Activated CD8-positive, alpha-beta memory T cell treated with anti-CD3 and anti-CD28 coated beads for 36 hours (primary cell): ENCODE results near the gene C6orf163. TPM values are rescaled to one million over a fixed set of nuclear protein-coding genes. Genes with fewer than 3 reads are reported as not detected.

ENCODE experiments used
- CTCF ChIA-PET: fragments of 350-600 bp; sonication (Branson Sonifier 250); formaldehyde crosslinking; loops from one replicate; lab custom pipeline; 2021; ENCODE audit warnings: antibody characterized with exemption; lab: Charles Lee
- POLR2A ChIA-PET: fragments of 350-600 bp; sonication (Branson Sonifier 250); formaldehyde crosslinking; loops from one replicate; lab custom pipeline; 2021; ENCODE audit warnings: antibody characterized with exemption; lab: Charles Lee
- total RNA-seq, 2 experiments: library from RNA; stranded (reverse); gene quantifications; one replicate each; pipeline ENCODE4 v1.2.3, GENCODE V29; 2021

Gene C6orf163
- total RNA-seq, 2 experiments from 2014 or later: 0.95 to 1.4 TPM

DNA sequence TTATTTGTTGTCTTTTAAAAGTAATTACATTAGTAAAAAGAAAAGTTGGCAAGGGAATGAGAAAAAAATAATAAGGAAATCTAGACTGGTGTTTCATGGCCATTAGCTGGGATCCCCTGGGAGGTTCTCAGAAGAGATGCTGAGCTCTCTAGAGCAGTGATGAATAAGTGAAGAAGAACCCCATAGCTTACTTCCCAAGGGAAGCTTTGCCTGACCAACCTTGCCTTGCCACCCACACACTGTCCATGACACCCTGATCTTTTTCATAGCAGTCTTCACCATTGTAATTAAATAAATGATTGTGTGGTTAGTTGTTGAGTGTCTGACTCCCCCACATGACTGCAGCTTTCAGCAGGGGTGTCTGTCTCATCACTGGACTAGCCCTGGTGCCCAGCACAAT, 5.9 kb downstream of the C6orf163 start:
- ChIA-PET CTCF (no interaction called here), POLR2A (no interaction called here)

- CTCF ChIA-PET: no interaction called here
- POLR2A ChIA-PET: no interaction called here
Observed at GRCh38 chr6:87351583-87351982, 7.0 kb downstream of the C6orf163 start.

DNA sequence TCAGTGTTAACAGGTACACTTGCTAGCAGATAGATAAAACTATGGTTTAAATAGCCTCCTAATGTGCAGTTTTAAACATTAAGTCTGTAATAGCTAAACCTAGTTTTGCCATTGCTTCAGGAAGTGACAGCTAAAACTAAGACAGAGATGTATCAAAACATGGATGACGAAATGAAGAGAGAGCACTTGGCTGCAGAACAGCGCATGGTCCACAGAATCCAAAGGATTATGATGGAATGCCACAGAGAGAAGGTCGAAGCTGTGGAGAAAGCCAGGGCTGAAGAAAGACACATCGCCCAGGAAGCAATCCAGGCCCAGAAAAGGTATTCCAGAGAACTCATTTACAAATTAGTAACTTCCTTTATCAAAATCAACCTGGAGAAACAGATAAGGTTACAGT, 11.6 kb downstream of the C6orf163 start:
- ChIA-PET CTCF (no interaction called here), POLR2A (no interaction called here)

GRCh38 chr6:87357479-87358196, 13.0 kb downstream of the C6orf163 start:
- ChIA-PET CTCF (no interaction called here), POLR2A (no interaction called here)

- ChIA-PET CTCF (no interaction called here), POLR2A (no interaction called here)
Observed at GRCh38 chr6:87364602-87365252, 20.1 kb downstream of the C6orf163 start.

- CTCF ChIA-PET: interaction anchor here (0.8 kb wide), 1 partner anchor 27 kb away, joined by 3 read pairs; no protein-coding TSS in a partner anchor
Observed at GRCh38 chr6:87366072-87366827, 21.6 kb downstream of the C6orf163 start.

DNA sequence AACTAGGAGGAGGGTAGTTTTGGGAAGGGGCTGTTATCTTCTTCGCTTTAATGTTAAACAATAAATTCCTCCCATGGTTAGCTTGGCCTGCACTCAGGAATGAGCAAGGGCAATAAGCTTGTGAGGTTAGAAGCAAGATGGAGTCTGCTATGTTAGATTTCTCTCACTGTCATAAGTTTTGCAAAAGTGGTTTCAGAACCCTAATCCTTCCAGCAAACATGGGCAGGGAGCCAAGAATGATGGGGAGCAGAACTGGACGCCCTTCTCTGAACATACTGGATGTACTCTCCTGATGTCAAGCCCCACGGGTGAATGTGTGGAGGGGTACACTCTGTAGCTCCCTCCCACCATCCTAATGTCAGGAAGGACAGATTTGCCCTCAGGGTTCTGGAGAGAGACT, 22.3 kb downstream of the C6orf163 start:
- POLR2A ChIA-PET: no interaction called here
- CTCF ChIA-PET: interaction anchor here (0.8 kb wide), 1 partner anchor 26 kb away, joined by 3 read pairs; no protein-coding TSS in a partner anchor

More at GRCh38 chr6:87366072-87366827, 21.6 kb downstream of the C6orf163 start:
- POLR2A ChIA-PET: no interaction called here

DNA sequence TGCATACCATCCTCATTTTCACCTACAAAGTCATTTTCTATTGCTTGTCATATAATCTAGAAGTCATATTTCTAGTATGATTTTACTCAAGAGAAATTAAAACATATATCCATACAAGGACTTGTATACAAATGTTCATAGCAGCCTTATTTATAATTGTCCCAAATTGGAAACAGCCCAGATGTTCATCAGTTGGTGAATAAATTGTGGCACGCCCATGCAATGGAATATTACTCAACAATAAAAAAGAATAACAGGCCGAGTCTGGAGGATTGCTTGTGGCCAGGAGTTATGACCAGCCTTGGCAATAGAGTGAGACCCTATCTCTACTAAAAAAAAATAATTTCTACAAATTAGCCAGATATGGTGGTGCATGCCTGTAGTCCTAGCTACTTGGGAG, 28.8 kb downstream of the C6orf163 start:
- ChIA-PET POLR2A (interaction anchor here (0.6 kb wide), 1 partner anchor 28 kb away, joined by 3 read pairs; no protein-coding TSS in a partner anchor), CTCF (interaction anchor here (1.4 kb wide), 1 partner anchor 20 kb away, joined by 3 read pairs; no protein-coding TSS in a partner anchor)

GRCh38 chr6:87375315-87375714, 30.7 kb downstream of the C6orf163 start:
- POLR2A ChIA-PET: no interaction called here
- CTCF ChIA-PET: no interaction called here

- CTCF ChIA-PET: no interaction called here
- POLR2A ChIA-PET: no interaction called here
Observed at GRCh38 chr6:87376643-87377042, 32.0 kb downstream of the C6orf163 start.

DNA sequence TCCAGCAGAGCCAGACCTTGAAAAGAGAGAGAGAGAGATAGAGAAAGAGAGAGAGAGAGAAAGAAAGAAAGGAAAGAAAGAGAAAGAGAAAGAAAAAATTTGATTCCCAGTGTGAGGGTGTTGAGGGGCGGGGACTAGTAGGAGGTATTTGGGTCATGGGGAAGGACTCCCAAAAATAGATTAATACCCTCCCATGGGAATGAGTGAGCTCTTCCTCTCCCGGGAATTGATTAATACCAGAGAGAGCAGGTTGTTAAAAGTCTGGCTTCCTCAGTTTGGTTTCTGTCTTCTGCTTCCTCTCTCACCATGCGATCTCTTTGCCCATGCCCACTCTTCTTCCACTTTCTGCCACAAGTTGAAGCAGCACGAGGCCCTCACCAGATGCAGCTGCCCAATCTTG, 34.3 kb downstream of the C6orf163 start:
- ChIA-PET CTCF (no interaction called here), POLR2A (no interaction called here)

DNA sequence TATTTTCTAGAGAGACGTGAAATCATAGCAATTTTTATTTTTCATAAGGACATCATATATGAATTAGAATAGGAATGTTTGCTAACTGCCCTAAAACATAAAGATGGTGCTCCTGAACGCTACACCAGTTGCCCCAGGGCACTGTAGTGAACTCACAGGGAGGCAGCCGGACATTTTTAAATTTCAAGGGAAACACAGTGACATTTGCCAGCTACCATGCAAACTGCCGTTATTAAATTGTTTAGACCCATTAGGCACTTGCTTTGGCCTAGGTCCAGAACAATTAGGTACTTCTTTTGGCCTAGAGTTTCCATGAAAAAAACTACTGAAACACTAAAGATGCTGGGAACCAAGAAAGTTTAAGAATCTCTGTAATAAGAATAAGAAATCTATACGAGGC, 38.2 kb downstream of the C6orf163 start:
- ChIA-PET POLR2A (no interaction called here), CTCF (no interaction called here)

DNA sequence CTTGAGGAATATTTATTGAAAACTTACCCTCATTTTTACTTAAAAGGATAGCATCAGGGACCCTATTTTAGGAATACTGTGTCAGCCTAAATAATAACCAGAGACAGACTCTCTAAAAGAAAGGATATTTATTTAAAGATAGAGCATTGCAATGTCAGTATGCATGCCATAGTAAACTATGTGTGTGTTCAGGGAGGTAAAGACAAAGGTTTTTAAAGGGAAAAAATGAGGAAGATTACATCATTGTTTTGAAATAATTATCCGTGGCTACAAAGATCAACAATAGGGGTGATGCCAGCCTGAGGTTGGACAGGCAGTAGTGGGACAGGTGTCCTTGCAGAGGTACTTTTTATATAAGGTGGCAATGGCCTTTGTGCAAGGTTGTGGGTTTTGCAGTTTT, 39.4 kb downstream of the C6orf163 start:
- CTCF ChIA-PET: no interaction called here

GRCh38 chr6:87384449-87384848, 39.8 kb downstream of the C6orf163 start:
- ChIA-PET POLR2A (no interaction called here), CTCF (no interaction called here)

More for the DNA sequence above, 39.4 kb downstream of the C6orf163 start:
- POLR2A ChIA-PET: no interaction called here

GRCh38 chr6:87391334-87391733, 46.7 kb downstream of the C6orf163 start:
- ChIA-PET CTCF (no interaction called here), POLR2A (no interaction called here)

DNA sequence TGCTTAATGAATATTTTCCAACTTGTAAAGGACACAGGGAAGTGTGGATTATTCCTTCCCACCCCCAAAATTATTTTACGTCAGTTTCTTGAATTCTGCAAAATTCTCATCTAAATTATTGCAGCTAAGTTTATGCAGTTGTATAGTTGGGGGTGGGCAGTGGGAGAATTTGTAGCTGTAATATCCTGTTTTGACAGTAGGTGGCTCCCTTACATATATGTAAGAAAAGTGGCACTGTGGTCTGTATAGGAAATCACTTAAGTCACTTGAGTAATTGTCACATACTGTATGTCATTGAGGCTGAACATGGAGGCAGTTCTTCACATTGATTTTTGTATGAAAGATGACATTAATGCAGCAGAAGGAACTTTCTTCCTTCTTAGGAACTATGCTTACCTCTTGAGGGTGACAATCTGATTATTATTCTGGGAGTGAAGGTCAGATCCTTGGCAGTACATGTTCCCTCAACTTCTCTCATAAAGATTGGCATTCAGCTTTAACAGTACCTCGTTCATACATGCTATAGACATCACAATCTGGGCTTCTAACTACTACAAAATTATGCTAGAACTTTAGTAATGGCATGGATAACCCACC, 48.5 kb downstream of the C6orf163 start:
- CTCF ChIA-PET: interaction anchor here (0.7 to 1.9 kb wide), 3 partner anchors 11 to 27 kb away, joined by 3 to 4 read pairs (median 3); no protein-coding TSS in a partner anchor
- POLR2A ChIA-PET: no interaction called here

GRCh38 chr6:87395431-87395830, 50.8 kb downstream of the C6orf163 start:
- CTCF ChIA-PET: no interaction called here

DNA sequence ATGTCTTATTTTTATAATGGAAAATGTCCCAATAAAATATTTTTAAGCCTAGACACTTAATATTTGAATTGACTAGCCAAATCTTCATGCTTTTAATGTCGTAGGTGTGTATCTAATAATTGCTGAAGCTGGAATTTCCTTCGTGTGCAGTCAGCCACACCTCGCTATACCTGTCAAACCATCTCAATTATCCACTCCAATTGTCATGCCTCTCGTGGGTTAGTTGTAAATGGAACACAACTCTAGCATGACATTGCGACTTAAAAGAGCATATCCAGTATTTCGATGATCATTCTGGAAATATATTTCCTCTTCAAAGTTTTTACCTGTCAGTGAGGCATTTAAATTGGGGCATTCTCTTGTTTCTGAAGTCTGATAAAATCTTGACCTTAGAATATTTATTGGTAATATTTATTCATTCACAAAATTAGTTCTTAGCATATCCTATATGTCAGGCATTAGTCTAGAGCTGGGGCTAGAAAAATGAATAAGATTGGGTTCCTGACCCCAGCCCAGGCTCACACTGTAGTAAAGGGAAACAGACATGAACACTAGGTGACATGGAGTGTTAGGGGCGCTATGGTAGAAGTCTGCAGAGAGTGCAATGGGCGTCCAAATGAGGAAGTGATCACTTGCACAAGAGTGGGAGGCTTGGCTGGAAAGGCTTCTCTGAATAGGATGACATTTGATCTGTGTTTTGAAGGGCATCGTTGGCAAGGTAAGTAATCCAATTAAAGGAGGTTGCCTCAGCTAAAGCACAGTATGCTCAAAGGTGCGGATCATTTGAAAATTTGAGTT, 52.2 kb downstream of the C6orf163 start:
- POLR2A ChIA-PET: no interaction called here
- CTCF ChIA-PET: interaction anchor here (0.7 kb wide), 1 partner anchor 34 kb away, joined by 3 read pairs; no protein-coding TSS in a partner anchor

More at GRCh38 chr6:87395431-87395830, 50.8 kb downstream of the C6orf163 start:
- POLR2A ChIA-PET: no interaction called here

DNA sequence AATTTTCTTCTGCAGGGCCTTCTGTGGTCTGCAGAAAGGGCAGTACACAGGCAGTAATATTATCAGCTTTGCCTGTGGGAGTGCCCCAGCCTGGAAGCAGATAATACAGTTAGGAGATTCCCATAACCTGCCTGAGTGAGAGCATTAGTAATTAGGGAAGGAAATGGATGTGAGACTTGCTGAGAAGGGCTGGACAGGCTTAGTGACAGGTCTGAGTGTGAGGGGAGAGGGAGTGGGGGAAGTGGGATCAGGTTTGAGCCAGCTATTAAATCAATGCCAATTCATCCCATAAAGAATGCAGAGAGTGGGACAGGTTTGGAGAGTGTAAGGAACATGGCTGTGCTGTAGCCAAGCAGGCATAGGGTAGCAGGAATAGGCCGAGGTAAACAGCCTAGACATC, 53.0 kb downstream of the C6orf163 start:
- ChIA-PET CTCF (no interaction called here), POLR2A (no interaction called here)
